Liver (tissue), 9 donors: ENCODE measurements around the gene USH2A. TPM values are rescaled to one million over a fixed set of nuclear protein-coding genes. Genes with fewer than 3 reads are reported as not detected.
A peak's percentile ranks its signal among the peaks of the same experiment; 100 is the strongest.

Experiments used
- DNase-seq: peaks from one replicate; pipeline ENCODE4 v3.0.0-alpha.2; 2017; ENCODE audit warnings: low spot score
- H3K27ac ChIP-seq, 2 donors: one replicate each; pipeline ENCODE4 v1.7.0; 2013; ENCODE audit warnings: inconsistent platforms in 2 of 2, low read length in 2 of 2, control low read depth in 1 of 2, low read depth in 1 of 2, mild to moderate bottlenecking in 1 of 2
- H3K27me3 ChIP-seq, 4 donors: one replicate each; pipeline versions ENCODE4 v1.6.1 to v1.7.0; 2013; ENCODE audit warnings: low read length in 3 of 4, inconsistent platforms in 1 of 4, mild to moderate bottlenecking in 1 of 4, moderate library complexity in 1 of 4; ENCODE audit not compliant: control insufficient read depth in 4 of 4, insufficient read depth in 4 of 4
- H3K36me3 ChIP-seq, 4 donors: one replicate each; pipeline versions ENCODE4 v1.6.1 to v1.7.0; 2013; ENCODE audit warnings: low read length in 3 of 4, mild to moderate bottlenecking in 3 of 4, low read depth in 1 of 4, moderate library complexity in 1 of 4; ENCODE audit not compliant: control insufficient read depth in 4 of 4, insufficient read depth in 3 of 4
- H3K4me1 ChIP-seq, 4 donors: one replicate each; pipeline versions ENCODE4 v1.6.1 to v1.7.0; 2013; ENCODE audit warnings: low read length in 3 of 4, mild to moderate bottlenecking in 3 of 4, moderate library complexity in 1 of 4; ENCODE audit not compliant: control insufficient read depth in 4 of 4, insufficient read depth in 4 of 4
- H3K4me3 ChIP-seq, 3 donors: one replicate each; pipeline versions ENCODE4 v1.6.1 to v1.7.0; 2013; ENCODE audit warnings: low read length in 3 of 3, control low read depth in 1 of 3, low read depth in 1 of 3, mild to moderate bottlenecking in 1 of 3
- H3K9ac ChIP-seq, 2 donors: one replicate each; pipeline ENCODE4 v1.7.0; 2013; ENCODE audit warnings: low read length in 2 of 2, mild to moderate bottlenecking in 2 of 2, moderate library complexity in 2 of 2, control low read depth in 1 of 2, low read depth in 1 of 2
- H3K9me3 ChIP-seq, 4 donors: one replicate each; pipeline versions ENCODE4 v1.6.1 to v1.7.0; 2013; ENCODE audit warnings: low read length in 3 of 4; ENCODE audit not compliant: control insufficient read depth in 4 of 4
- EGR1 ChIP-seq, 2 donors: IDR thresholded peaks; 2 replicates each; pipeline ENCODE4 v1.6.1; 2016 to 2018; ENCODE audit warnings: antibody characterized with exemption in 2 of 2, low read depth in 2 of 2
- GABPA ChIP-seq, 2 donors: IDR thresholded peaks in 1 of 2; conservative IDR thresholded peaks in 1 of 2; 2 replicates each; pipeline ENCODE4 v1.6.1; 2016; ENCODE audit warnings: antibody characterized with exemption in 2 of 2, mild to moderate bottlenecking in 1 of 2, moderate library complexity in 1 of 2
- HNF4A ChIP-seq, 2 donors: conservative IDR thresholded peaks; 2 replicates each; pipeline ENCODE4 v1.6.1; 2016; ENCODE audit warnings: antibody characterized with exemption in 2 of 2, mild to moderate bottlenecking in 2 of 2
- HNF4G ChIP-seq: IDR thresholded peaks from 2 replicates; pipeline ENCODE4 v1.6.1; 2016; ENCODE audit warnings: antibody characterized with exemption
- JUND ChIP-seq, 2 donors: IDR thresholded peaks; 2 replicates each; pipeline ENCODE4 v1.6.1; 2016; ENCODE audit warnings: antibody characterized with exemption in 2 of 2
- MAX ChIP-seq: IDR thresholded peaks from 2 replicates; pipeline ENCODE4 v1.6.1; 2016; ENCODE audit warnings: antibody characterized with exemption
- NR2F2 ChIP-seq: IDR thresholded peaks from 2 replicates; pipeline ENCODE4 v1.6.1; 2016; ENCODE audit warnings: antibody characterized with exemption
- RAD21 ChIP-seq, 2 donors: IDR thresholded peaks; 2 replicates each; pipeline ENCODE4 v1.6.1; 2016; ENCODE audit warnings: antibody characterized with exemption in 2 of 2, mild to moderate bottlenecking in 2 of 2
- REST ChIP-seq: IDR thresholded peaks from 2 replicates; pipeline ENCODE4 v1.6.1; 2016; ENCODE audit warnings: antibody characterized with exemption, mild to moderate bottlenecking
- RXRA ChIP-seq, 2 donors: IDR thresholded peaks; 2 replicates each; pipeline ENCODE4 v1.6.1; 2017 to 2018; ENCODE audit warnings: antibody characterized with exemption in 2 of 2, mild to moderate bottlenecking in 1 of 2
- SP1 ChIP-seq: IDR thresholded peaks from 2 replicates; pipeline ENCODE4 v1.6.1; 2018; ENCODE audit warnings: antibody characterized with exemption, mild to moderate bottlenecking
- WGBS: extraction: QIAGEN DNeasy Blood & Tissue Kit; methylation state at CpG from one replicate; pipeline ENCODE4 v1.1.7; 2013; 5-methylcytosine and 5-hydroxymethylcytosine counted together
- polyA plus RNA-seq, 2 donors: library from polyadenylated mRNA; stranded (reverse) in 1 of 2; unstranded in 1 of 2; fragments of 200-250 nt in 1 of 2; fragments of >200 nt in 1 of 2; fragmentation: Nextera tagmentation in 1 of 2; extraction: Ambion mirVana in 1 of 2; gene quantifications; one replicate each; pipeline versions ENCODE4 v1.2.1 to v1.2.3, GENCODE V29; 2013 to 2015
- total RNA-seq, 2 donors: library from RNA; depleted of rRNA; stranded (reverse); fragments of >200 nt; gene quantifications; one replicate each; pipeline ENCODE4 v1.2.3, GENCODE V29; 2014
- TF ChIP-seq, protein P1 (sequence below): fragments of 150-350 bp; IDR thresholded peaks from 2 replicates; pipeline ENCODE4 v1.5.1; 2017; ENCODE audit warnings: improper control_type of control experiment, low read depth, low read length; ENCODE audit not compliant: missing input control
- donor health status: healthy.
- donor health status: healthy.
- donor health status: healthy.
- donor health status: healthy.
- donor health status: healthy.

Gene USH2A
- total and polyA plus RNA-seq, 4 donors = 0.14 to 1.0 (median 0.31) TPM

DNA sequence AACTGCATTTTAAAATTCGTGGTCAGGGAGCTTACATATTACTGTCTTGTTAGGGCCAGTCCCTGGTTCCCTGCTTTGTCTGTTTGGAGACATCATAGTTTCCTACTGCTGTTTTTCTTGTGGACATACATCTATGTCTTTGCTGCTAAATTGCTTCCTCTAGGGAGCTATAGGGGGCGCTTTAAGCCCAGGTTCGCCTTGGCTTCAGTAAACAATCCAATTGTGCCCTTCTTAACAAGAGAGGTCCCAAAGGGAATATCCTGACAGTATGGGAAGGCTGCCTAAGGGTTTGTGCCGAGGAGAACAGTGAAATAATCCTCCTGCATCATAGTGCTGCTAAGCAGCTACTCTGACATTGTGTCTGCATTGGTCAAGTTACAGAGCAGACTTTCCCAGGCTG, 112.5 kb downstream of the USH2A start:
- 10% methylated on average over 4 of the region's 4 CpGs for WGBS
- Histone ChIP-seq H3K27me3 (no peaks in the 10 kb centered on the region), H3K9ac (no peak overlapping the region), H3K36me3 (no peaks in the 10 kb centered on the region), H3K4me1 (no peaks in the 10 kb centered on the region), H3K4me3 (no peak overlapping the region), H3K9me3 (no peaks in the 10 kb centered on the region), H3K27ac (no peak overlapping the region)
- no peak for DNase-seq
- no peak for TF ChIP-seq MAX
- no peak for TF ChIP-seq GABPA (IDR thresholded peaks at IDR 0.05 in 1 of 2, conservative IDR thresholded peaks at IDR 0.05 in 1 of 2)
- no peak for TF ChIP-seq NR2F2
- TF ChIP-seq, protein P1, sequence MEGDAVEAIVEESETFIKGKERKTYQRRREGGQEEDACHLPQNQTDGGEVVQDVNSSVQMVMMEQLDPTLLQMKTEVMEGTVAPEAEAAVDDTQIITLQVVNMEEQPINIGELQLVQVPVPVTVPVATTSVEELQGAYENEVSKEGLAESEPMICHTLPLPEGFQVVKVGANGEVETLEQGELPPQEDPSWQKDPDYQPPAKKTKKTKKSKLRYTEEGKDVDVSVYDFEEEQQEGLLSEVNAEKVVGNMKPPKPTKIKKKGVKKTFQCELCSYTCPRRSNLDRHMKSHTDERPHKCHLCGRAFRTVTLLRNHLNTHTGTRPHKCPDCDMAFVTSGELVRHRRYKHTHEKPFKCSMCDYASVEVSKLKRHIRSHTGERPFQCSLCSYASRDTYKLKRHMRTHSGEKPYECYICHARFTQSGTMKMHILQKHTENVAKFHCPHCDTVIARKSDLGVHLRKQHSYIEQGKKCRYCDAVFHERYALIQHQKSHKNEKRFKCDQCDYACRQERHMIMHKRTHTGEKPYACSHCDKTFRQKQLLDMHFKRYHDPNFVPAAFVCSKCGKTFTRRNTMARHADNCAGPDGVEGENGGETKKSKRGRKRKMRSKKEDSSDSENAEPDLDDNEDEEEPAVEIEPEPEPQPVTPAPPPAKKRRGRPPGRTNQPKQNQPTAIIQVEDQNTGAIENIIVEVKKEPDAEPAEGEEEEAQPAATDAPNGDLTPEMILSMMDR = peak; percentile 58
- peak in 1 of 2 donors; percentile 14 for TF ChIP-seq RXRA (IDR thresholded peaks at IDR 0.05)
- peak in 1 of 2 donors; percentile 14 for TF ChIP-seq HNF4A (conservative IDR thresholded peaks at IDR 0.05)
- no peak for TF ChIP-seq JUND (IDR thresholded peaks at IDR 0.05)
- TF ChIP-seq EGR1 (IDR thresholded peaks at IDR 0.05; ENCODE audit: low read depth in 2 of 2) = no peak
- peak; percentile 87 to 89 for TF ChIP-seq RAD21 (IDR thresholded peaks at IDR 0.05)

DNA sequence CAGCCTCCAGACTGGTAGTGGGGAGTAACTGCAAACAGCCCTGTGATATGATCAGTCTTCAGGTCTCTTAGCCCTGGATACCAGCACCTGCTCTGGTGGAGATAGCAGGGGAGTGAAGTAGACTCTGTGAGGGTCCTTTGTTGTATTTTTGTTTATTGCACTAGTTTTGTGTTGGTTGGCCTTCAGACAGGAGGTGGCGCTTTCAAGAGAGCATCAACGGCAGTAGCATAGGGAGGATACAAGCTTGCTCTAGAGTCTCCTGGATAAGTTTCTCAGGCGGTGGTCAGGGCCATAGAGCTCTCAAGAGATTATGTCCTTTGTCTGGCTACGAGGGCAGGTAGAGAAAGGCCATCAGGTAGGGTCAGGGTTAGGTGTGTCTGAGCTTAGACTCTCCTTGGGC, 116.4 kb downstream of the USH2A start:
- H3K27me3 ChIP-seq = no peaks in the 10 kb centered on the region
- H3K36me3 ChIP-seq = no peaks in the 10 kb centered on the region
- no peaks in the 10 kb centered on the region for H3K4me1 ChIP-seq
- WGBS = 83% methylated on average over 4 of the region's 4 CpGs
- no peak overlapping the region for H3K4me3 ChIP-seq
- H3K9ac ChIP-seq = no peak overlapping the region
- DNase-seq = no peak
- no peaks in the 10 kb centered on the region for H3K9me3 ChIP-seq
- H3K27ac ChIP-seq = no peak overlapping the region
- TF ChIP-seq REST (no peak), RAD21 (IDR thresholded peaks at IDR 0.05) (peak in 1 of 2 donors; percentile 15)

GRCh38 chr1:216303690-216304089, 119.6 kb downstream of the USH2A start:
- DNase-seq = no peak
- Histone ChIP-seq H3K36me3 (no peaks in the 10 kb centered on the region), H3K27me3 (no peaks in the 10 kb centered on the region), H3K9ac (no peak overlapping the region), H3K27ac (no peak overlapping the region), H3K4me3 (no peak overlapping the region), H3K4me1 (no peaks in the 10 kb centered on the region), H3K9me3 (no peaks in the 10 kb centered on the region)
- no peak for TF ChIP-seq HNF4G
- TF ChIP-seq, protein P1 = no peak
- TF ChIP-seq SP1 = no peak
- TF ChIP-seq HNF4A (conservative IDR thresholded peaks at IDR 0.05) = no peak
